Measurements from ENCODE around the gene BAG1. TPM values are rescaled to one million over a fixed set of nuclear protein-coding genes. Genes with fewer than 3 reads are reported as not detected.
A peak's percentile ranks its signal among the peaks of the same experiment; 100 is the strongest.

BAG1 gene
- total and polyA plus RNA-seq, 4 donors, result 35.1 to 55.2 (median 43.0) TPM

DNA sequence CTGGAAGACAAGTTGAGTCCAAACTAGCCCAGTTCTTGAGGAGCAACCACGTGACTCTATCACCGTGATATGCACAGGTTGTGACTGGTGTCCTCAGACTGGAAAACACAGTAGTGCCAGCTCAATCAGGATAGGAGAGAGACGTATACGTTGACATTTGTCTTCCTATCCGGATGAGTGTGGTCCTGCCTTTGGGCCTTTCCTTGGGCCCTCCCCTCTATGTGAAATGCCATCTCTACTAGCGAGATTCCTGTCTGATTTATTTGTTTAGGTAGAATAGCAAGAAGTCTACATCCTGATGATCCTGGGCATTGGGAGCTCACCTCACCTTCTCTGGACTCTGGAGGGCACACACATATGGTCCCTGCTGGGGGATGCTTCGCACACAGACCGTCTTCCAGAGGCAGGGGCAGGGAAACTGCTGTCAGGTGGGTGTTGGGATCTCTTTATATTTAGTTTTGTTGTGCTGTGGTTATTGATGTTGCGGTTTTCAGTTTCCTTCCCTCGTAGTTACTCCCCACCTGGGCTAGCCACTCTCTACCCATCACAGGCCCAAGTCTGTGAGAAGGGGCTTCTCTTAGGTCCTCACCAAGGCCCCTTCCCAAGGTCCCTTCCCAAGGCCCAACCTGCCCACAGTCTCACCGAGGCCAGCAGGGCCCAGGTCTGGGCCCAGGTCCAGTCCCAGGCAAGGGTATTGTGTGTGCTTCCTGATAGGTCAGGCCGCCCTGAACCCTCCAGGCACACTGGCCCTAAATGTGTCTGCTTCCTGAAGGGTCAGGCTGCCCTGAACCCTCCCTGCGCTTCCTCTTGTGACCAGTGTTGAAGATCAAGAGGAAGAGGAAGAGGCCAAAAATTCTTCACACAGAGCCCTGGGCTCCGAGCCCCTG is 43.6 kb downstream of the BAG1 start:
- Histone ChIP-seq H3K9ac (ENCODE audit: low read depth in 1 of 2, low read length in 2 of 2) (no peak overlapping the region), H3K27me3 (ENCODE audit: control insufficient read depth in 4 of 4, insufficient read depth in 4 of 4, low read length in 3 of 4) (no peaks in the 10 kb centered on the region), H3K4me1 (ENCODE audit: control insufficient read depth in 4 of 4, insufficient read depth in 4 of 4, low read length in 3 of 4) (peaks cover 0 to 4% (median 0%) of the 10 kb centered on the region in 4 donors), H3K27ac (ENCODE audit: low read depth in 1 of 2, low read length in 2 of 2) (no peak overlapping the region), H3K36me3 (ENCODE audit: control insufficient read depth in 4 of 4, insufficient read depth in 3 of 4, low read depth in 1 of 4, low read length in 3 of 4) (no peaks in the 10 kb centered on the region), H3K9me3 (ENCODE audit: control insufficient read depth in 4 of 4, low read length in 3 of 4) (no peaks in the 10 kb centered on the region), H3K4me3 (ENCODE audit: low read depth in 1 of 3, low read length in 3 of 3) (no peak overlapping the region)
- TF ChIP-seq NR2F2 (IDR thresholded peaks at IDR 0.05) (peak; percentile 93), FOXA2 (IDR thresholded peaks at IDR 0.05) (no peak), RAD21 (IDR thresholded peaks at IDR 0.05) (peak in 1 of 2 donors; percentile 27), GABPA (IDR thresholded peaks at IDR 0.05 in 1 of 2, conservative IDR thresholded peaks at IDR 0.05 in 1 of 2) (no peak), RXRA (IDR thresholded peaks at IDR 0.05) (no peak), TAF1 (conservative IDR thresholded peaks at IDR 0.05) (no peak)
- TF ChIP-seq, protein P1, sequence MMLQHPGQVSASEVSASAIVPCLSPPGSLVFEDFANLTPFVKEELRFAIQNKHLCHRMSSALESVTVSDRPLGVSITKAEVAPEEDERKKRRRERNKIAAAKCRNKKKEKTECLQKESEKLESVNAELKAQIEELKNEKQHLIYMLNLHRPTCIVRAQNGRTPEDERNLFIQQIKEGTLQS (IDR thresholded peaks at IDR 0.05), result no peak
- 81% methylated on average over 14 of the region's 14 CpGs for WGBS
- no peak for DNase-seq (ENCODE audit: low spot score)

DNA sequence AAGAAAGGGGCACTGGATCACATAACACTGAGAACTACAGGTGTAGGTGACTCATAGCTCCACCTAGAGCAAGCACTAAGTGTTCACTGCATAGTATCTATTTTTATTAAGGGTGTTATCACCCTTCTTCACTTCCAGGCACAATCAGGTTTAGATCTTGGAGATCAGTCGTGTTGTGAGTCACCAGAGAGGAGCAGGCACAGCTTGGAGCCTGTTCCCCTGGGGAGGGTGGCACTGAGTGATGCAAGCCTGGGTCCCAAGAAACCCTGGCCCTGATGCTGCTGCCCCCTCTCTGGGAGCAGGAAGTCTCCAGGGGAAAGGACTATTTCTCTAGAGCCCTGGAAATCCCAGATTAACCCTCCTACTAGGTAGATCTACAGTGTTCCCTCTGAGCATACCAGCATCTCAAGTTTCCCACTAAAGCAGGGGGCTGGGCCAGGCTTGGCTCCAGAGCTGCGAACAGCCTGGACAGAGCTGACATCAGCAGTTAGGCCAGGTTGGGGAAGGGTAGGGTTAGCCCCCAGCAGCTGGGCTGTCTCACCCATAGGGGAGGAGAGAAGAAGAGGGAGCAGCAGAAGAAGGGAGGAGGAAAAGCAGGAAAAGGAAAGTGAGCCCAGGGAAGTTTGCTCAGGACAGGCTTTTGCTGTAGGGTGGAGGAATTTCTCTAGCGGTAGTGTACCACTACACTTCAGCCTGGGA is 52.7 kb downstream of the BAG1 start:
- Histone ChIP-seq H3K9me3 (ENCODE audit: control insufficient read depth in 4 of 4, low read length in 3 of 4) (no peaks in the 10 kb centered on the region), H3K4me1 (ENCODE audit: control insufficient read depth in 4 of 4, insufficient read depth in 4 of 4, low read length in 3 of 4) (no peaks in the 10 kb centered on the region), H3K27ac (ENCODE audit: low read depth in 1 of 2, low read length in 2 of 2) (no peak overlapping the region), H3K9ac (ENCODE audit: low read depth in 1 of 2, low read length in 2 of 2) (no peak overlapping the region), H3K27me3 (ENCODE audit: control insufficient read depth in 4 of 4, insufficient read depth in 4 of 4, low read length in 3 of 4) (no peaks in the 10 kb centered on the region), H3K4me3 (ENCODE audit: low read depth in 1 of 3, low read length in 3 of 3) (no peak overlapping the region), H3K36me3 (ENCODE audit: control insufficient read depth in 4 of 4, insufficient read depth in 3 of 4, low read depth in 1 of 4, low read length in 3 of 4) (no peaks in the 10 kb centered on the region)
- TF ChIP-seq, protein P1 (IDR thresholded peaks at IDR 0.05), result no peak
- TF ChIP-seq RAD21 (IDR thresholded peaks at IDR 0.05), result no peak
- TF ChIP-seq JUND (IDR thresholded peaks at IDR 0.05), result no peak
- no peak for TF ChIP-seq EGR1 (IDR thresholded peaks at IDR 0.05; ENCODE audit: low read depth in 2 of 2)
- no peak for TF ChIP-seq HNF4G (IDR thresholded peaks at IDR 0.05)
- TF ChIP-seq HNF4A (conservative IDR thresholded peaks at IDR 0.05), result no peak
- TF ChIP-seq, protein P2, sequence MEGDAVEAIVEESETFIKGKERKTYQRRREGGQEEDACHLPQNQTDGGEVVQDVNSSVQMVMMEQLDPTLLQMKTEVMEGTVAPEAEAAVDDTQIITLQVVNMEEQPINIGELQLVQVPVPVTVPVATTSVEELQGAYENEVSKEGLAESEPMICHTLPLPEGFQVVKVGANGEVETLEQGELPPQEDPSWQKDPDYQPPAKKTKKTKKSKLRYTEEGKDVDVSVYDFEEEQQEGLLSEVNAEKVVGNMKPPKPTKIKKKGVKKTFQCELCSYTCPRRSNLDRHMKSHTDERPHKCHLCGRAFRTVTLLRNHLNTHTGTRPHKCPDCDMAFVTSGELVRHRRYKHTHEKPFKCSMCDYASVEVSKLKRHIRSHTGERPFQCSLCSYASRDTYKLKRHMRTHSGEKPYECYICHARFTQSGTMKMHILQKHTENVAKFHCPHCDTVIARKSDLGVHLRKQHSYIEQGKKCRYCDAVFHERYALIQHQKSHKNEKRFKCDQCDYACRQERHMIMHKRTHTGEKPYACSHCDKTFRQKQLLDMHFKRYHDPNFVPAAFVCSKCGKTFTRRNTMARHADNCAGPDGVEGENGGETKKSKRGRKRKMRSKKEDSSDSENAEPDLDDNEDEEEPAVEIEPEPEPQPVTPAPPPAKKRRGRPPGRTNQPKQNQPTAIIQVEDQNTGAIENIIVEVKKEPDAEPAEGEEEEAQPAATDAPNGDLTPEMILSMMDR (IDR thresholded peaks at IDR 0.05; ENCODE audit: low read depth, low read length, missing input control), result no peak
- TF ChIP-seq, protein P3, sequence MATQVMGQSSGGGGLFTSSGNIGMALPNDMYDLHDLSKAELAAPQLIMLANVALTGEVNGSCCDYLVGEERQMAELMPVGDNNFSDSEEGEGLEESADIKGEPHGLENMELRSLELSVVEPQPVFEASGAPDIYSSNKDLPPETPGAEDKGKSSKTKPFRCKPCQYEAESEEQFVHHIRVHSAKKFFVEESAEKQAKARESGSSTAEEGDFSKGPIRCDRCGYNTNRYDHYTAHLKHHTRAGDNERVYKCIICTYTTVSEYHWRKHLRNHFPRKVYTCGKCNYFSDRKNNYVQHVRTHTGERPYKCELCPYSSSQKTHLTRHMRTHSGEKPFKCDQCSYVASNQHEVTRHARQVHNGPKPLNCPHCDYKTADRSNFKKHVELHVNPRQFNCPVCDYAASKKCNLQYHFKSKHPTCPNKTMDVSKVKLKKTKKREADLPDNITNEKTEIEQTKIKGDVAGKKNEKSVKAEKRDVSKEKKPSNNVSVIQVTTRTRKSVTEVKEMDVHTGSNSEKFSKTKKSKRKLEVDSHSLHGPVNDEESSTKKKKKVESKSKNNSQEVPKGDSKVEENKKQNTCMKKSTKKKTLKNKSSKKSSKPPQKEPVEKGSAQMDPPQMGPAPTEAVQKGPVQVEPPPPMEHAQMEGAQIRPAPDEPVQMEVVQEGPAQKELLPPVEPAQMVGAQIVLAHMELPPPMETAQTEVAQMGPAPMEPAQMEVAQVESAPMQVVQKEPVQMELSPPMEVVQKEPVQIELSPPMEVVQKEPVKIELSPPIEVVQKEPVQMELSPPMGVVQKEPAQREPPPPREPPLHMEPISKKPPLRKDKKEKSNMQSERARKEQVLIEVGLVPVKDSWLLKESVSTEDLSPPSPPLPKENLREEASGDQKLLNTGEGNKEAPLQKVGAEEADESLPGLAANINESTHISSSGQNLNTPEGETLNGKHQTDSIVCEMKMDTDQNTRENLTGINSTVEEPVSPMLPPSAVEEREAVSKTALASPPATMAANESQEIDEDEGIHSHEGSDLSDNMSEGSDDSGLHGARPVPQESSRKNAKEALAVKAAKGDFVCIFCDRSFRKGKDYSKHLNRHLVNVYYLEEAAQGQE (IDR thresholded peaks at IDR 0.05), result no peak
- TF ChIP-seq, protein P4, sequence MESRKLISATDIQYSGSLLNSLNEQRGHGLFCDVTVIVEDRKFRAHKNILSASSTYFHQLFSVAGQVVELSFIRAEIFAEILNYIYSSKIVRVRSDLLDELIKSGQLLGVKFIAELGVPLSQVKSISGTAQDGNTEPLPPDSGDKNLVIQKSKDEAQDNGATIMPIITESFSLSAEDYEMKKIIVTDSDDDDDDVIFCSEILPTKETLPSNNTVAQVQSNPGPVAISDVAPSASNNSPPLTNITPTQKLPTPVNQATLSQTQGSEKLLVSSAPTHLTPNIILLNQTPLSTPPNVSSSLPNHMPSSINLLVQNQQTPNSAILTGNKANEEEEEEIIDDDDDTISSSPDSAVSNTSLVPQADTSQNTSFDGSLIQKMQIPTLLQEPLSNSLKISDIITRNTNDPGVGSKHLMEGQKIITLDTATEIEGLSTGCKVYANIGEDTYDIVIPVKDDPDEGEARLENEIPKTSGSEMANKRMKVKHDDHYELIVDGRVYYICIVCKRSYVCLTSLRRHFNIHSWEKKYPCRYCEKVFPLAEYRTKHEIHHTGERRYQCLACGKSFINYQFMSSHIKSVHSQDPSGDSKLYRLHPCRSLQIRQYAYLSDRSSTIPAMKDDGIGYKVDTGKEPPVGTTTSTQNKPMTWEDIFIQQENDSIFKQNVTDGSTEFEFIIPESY (IDR thresholded peaks at IDR 0.05), result no peak
- TF ChIP-seq SP1 (IDR thresholded peaks at IDR 0.05), result no peak
- TF ChIP-seq FOXA1 (IDR thresholded peaks at IDR 0.05), result no peak
- DNase-seq (ENCODE audit: low spot score), result no peak
- 75% methylated on average over 3 of the region's 3 CpGs for WGBS

Data from liver (tissue), 9 donors.